Sigmoid colon (tissue), 7 donors: Measurements from ENCODE around the gene EEA1. TPM values are rescaled to one million over a fixed set of nuclear protein-coding genes. Genes with fewer than 3 reads are reported as not detected.

Experiments used
- DNase-seq: peaks from one replicate; pipeline ENCODE4 v3.0.0-alpha.2; 2019
- H3K27ac ChIP-seq, 4 donors: fragments of 200-600 bp; sonication (generic); one replicate each; pipeline ENCODE4 v1.5.1; 2016 to 2019; ENCODE audit warnings: mild to moderate bottlenecking in 1 of 4
- H3K27me3 ChIP-seq, 3 donors: fragments of 200-600 bp; sonication (generic); one replicate each; pipeline ENCODE4 v1.5.1; 2019; ENCODE audit warnings: mild to moderate bottlenecking in 1 of 3
- H3K36me3 ChIP-seq, 4 donors: fragments of 200-600 bp; sonication (generic); one replicate each; pipeline ENCODE4 v1.5.1; 2016 to 2019
- H3K4me1 ChIP-seq, 4 donors: fragments of 200-600 bp; sonication (generic); one replicate each; pipeline ENCODE4 v1.5.1; 2017 to 2019
- H3K4me3 ChIP-seq, 4 donors: fragments of 200-600 bp; sonication (generic); one replicate each; pipeline ENCODE4 v1.5.1; 2017 to 2019; ENCODE audit warnings: mild to moderate bottlenecking in 2 of 4, moderate library complexity in 1 of 4
- H3K9me3 ChIP-seq, 4 donors: fragments of 200-600 bp in 3 of 4; sonication (generic) in 3 of 4; one replicate each; pipeline versions ENCODE4 v1.5.1 to v1.6.1; 2013 to 2019
- EP300 ChIP-seq, 4 donors: sonication (generic); formaldehyde crosslinking; IDR thresholded peaks; one replicate each; pipeline ENCODE4 v1.6.1; 2017; ENCODE audit warnings: antibody characterized with exemption in 4 of 4
- POLR2A ChIP-seq, 2 donors: fragments of 450-650 bp; IDR thresholded peaks; one replicate each; pipeline ENCODE4 v1.6.1; 2016; ENCODE audit warnings: antibody characterized with exemption in 2 of 2, mild to moderate bottlenecking in 2 of 2, moderate library complexity in 2 of 2
- POLR2AphosphoS5 ChIP-seq, 4 donors: sonication (generic); formaldehyde crosslinking; IDR thresholded peaks; one replicate each; pipeline ENCODE4 v1.6.1; 2017; ENCODE audit warnings: antibody characterized with exemption in 4 of 4
- WGBS, 2 donors: extraction: QIAGEN DNeasy Blood & Tissue Kit; methylation state at CpG; one replicate each; pipeline ENCODE4 v1.1.7; 2013; 5-methylcytosine and 5-hydroxymethylcytosine counted together
- intact Hi-C: fragments of 100-400 bp; cut with DNase I; formaldehyde crosslinking; loops from one replicate; pipeline ENCODE4 v1.15.1; 2023
- polyA plus RNA-seq, 3 donors: library from polyadenylated mRNA; stranded (reverse); fragments of 200-250 nt; gene quantifications; one replicate each; pipeline ENCODE4 v1.2.3, GENCODE V29; 2013
- total RNA-seq, 4 donors: library from RNA; depleted of rRNA; stranded (reverse); fragments of >200 nt; gene quantifications; one replicate each; pipeline ENCODE4 v1.1.0, GENCODE V29; 2016
- TF ChIP-seq, protein P1 (sequence below), 4 experiments: fragments of 450-650 bp in 3 of 4; fragments of 200-600 bp in 1 of 4; IDR thresholded peaks; one replicate each; pipeline ENCODE4 v1.5.1; 2016 to 2019; ENCODE audit warnings: antibody characterized with exemption in 4 of 4, mild to moderate bottlenecking in 3 of 4, moderate library complexity in 2 of 4
- donor health status: healthy with polysubstance abuse.
- donor health status: Bipolar disorder and iron deficiency.
- donor health status: healthy.

The EEA1 gene
- total and polyA plus RNA-seq, 7 donors: 3.0 to 40.2 (median 17.9) TPM

DNA sequence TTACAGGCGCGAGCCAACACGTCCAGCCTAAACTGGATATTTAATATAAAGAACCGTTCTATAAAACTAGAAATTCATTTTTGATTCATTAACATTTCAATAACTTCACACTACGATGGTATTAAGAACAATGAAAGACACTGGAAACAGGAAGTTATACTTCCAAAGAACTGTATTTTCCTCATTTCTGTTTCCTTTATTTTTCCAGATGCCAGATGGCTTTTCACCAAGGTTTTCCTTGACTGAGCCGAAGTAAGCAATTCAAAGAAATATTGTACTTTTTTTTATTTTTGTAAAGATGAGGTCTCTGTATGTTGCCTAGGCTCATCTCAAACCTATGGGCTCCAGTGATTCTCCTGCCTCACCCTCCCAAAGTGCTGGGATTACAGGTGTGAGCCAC lies 28.2 kb downstream of the EEA1 start:
- H3K27ac ChIP-seq: peak overlapping the region in 3 of 4 donors; percentile 79 to 89 (median 82)
- DNase-seq: no peak
- H3K4me3 ChIP-seq: no peak overlapping the region
- intact Hi-C loops: no loop called here
- no peaks in the 10 kb centered on the region for H3K27me3 ChIP-seq
- 92 to 95% methylated on average over 6 of the region's 6 CpGs for WGBS, 2 donors
- H3K9me3 ChIP-seq: no peaks in the 10 kb centered on the region
- H3K4me1 ChIP-seq: peaks cover 0 to 42% (median 24%) of the 10 kb centered on the region in 4 donors
- TF ChIP-seq POLR2AphosphoS5 (IDR thresholded peaks at IDR 0.05) (no peak), EP300 (IDR thresholded peaks at IDR 0.05) (no peak), POLR2A (IDR thresholded peaks at IDR 0.05) (no peak)
- TF ChIP-seq, protein P1, sequence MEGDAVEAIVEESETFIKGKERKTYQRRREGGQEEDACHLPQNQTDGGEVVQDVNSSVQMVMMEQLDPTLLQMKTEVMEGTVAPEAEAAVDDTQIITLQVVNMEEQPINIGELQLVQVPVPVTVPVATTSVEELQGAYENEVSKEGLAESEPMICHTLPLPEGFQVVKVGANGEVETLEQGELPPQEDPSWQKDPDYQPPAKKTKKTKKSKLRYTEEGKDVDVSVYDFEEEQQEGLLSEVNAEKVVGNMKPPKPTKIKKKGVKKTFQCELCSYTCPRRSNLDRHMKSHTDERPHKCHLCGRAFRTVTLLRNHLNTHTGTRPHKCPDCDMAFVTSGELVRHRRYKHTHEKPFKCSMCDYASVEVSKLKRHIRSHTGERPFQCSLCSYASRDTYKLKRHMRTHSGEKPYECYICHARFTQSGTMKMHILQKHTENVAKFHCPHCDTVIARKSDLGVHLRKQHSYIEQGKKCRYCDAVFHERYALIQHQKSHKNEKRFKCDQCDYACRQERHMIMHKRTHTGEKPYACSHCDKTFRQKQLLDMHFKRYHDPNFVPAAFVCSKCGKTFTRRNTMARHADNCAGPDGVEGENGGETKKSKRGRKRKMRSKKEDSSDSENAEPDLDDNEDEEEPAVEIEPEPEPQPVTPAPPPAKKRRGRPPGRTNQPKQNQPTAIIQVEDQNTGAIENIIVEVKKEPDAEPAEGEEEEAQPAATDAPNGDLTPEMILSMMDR (IDR thresholded peaks at IDR 0.05): no peak
- no peaks in the 10 kb centered on the region for H3K36me3 ChIP-seq

DNA sequence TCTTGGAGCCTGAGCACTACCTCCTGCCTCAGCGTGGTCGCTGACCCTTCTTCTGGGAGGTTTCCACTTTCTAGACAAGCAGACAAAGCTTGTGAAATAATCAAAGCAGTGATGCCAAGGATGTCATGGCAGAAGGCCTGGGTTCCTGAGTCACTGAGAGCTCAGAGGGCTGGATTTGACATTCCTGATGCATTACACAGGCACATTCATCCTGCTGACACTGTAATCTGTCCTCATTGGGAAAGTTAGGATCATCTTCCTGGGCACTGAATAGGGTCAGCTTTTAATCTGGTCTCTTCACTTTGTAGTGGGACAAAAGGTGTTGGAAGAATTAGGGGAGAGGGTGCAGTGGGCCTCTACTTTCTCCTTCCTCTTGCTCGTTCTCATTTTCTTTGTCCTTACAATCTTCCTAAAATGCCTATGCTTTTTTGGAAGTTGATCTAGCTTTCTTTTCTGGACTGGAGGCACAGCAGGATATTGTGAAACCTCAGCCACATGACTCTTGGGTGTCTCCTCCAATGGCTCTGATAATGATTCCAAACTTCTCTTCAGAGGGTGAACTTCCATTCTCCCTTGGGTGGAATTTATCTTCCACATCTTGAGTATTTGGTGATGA lies 29.6 kb downstream of the EEA1 start:
- H3K4me1 ChIP-seq: peaks cover 0 to 29% (median 17%) of the 10 kb centered on the region in 4 donors
- intact Hi-C loops: loop anchor here (2.0 kb wide), 1 partner anchor 29 kb away; the partner anchor contains the start of gene EEA1
- WGBS, 2 donors: 71 to 83% methylated on average over 3 of the region's 3 CpGs
- DNase-seq: peak; percentile 94
- no peaks in the 10 kb centered on the region for H3K9me3 ChIP-seq
- peak; percentile 56 to 81 (median 79) for TF ChIP-seq POLR2AphosphoS5 (IDR thresholded peaks at IDR 0.05)
- peak in 1 of 4 donors; percentile 40 for TF ChIP-seq EP300 (IDR thresholded peaks at IDR 0.05)
- TF ChIP-seq, protein P1 (IDR thresholded peaks at IDR 0.05): no peak
- TF ChIP-seq POLR2A (IDR thresholded peaks at IDR 0.05): no peak
- no peak overlapping the region for H3K4me3 ChIP-seq
- H3K27me3 ChIP-seq: no peaks in the 10 kb centered on the region
- no peaks in the 10 kb centered on the region for H3K36me3 ChIP-seq
- peak overlapping the region; percentile 76 to 89 (median 80) for H3K27ac ChIP-seq

- intact Hi-C loops: loop anchor here (2.0 kb wide), 1 partner anchor 30 kb away; the partner anchor contains the start of gene EEA1
- no peak for DNase-seq
- Histone ChIP-seq H3K36me3 (no peaks in the 10 kb centered on the region), H3K27ac (peak overlapping the region; percentile 76 to 89 (median 80)), H3K27me3 (no peaks in the 10 kb centered on the region), H3K9me3 (no peaks in the 10 kb centered on the region), H3K4me1 (peaks cover 0 to 29% (median 17%) of the 10 kb centered on the region in 4 donors), H3K4me3 (no peak overlapping the region)
- TF ChIP-seq, protein P1 (IDR thresholded peaks at IDR 0.05): no peak
- TF ChIP-seq EP300 (IDR thresholded peaks at IDR 0.05) (no peak), POLR2AphosphoS5 (IDR thresholded peaks at IDR 0.05) (no peak), POLR2A (IDR thresholded peaks at IDR 0.05) (no peak)
These were observed 30.3 kb downstream of the EEA1 start for GRCh38 chr12:92898755-92899154.

- H3K9me3 ChIP-seq: no peaks in the 10 kb centered on the region
- TF ChIP-seq, protein P1 (IDR thresholded peaks at IDR 0.05): no peak
- TF ChIP-seq POLR2A (IDR thresholded peaks at IDR 0.05) (no peak), POLR2AphosphoS5 (IDR thresholded peaks at IDR 0.05) (no peak), EP300 (IDR thresholded peaks at IDR 0.05) (no peak)
- no peak for DNase-seq
- no peak overlapping the region for H3K4me3 ChIP-seq
- WGBS, 2 donors: 37 to 82% methylated on average over 5 of the region's 5 CpGs
- intact Hi-C loops: loop anchor here (2.0 kb wide), 1 partner anchor 31 kb away; the partner anchor contains the start of gene EEA1
- H3K4me1 ChIP-seq: peaks cover 0 to 29% (median 21%) of the 10 kb centered on the region in 4 donors
- peak overlapping the region in 3 of 4 donors; percentile 79 to 89 (median 82) for H3K27ac ChIP-seq
- no peaks in the 10 kb centered on the region for H3K27me3 ChIP-seq
- H3K36me3 ChIP-seq: no peaks in the 10 kb centered on the region
These were observed 31.3 kb downstream of the EEA1 start for GRCh38 chr12:92897844-92898243.
